ENCODE measurements around the gene ABCC9. TPM values are rescaled to one million over a fixed set of nuclear protein-coding genes. Genes with fewer than 3 reads are reported as not detected.

ABCC9 gene
- total RNA-seq, 1 donor from 2014 or later: 24.6 TPM

- TF ChIP-seq CTCF (IDR thresholded peaks at IDR 0.05): no peak
- no peak for TF ChIP-seq POLR2A (IDR thresholded peaks at IDR 0.05)
- no peak for TF ChIP-seq POLR2AphosphoS5 (IDR thresholded peaks at IDR 0.05; ENCODE audit: insufficient read depth in 1 of 2, low read depth in 1 of 2)
- Histone ChIP-seq H3K27ac (no peak overlapping the region), H3K4me1 (no peaks in the 10 kb centered on the region), H3K4me3 (no peak overlapping the region), H3K27me3 (no peaks in the 10 kb centered on the region), H3K36me3 (no peaks in the 10 kb centered on the region), H3K9me3 (no peaks in the 10 kb centered on the region)
- DNase-seq (ENCODE audit: extremely low spot score in 2 of 2): no peak
- intact Hi-C loops (cut with DNase I): no loop called here
These were observed 91.3 kb downstream of the ABCC9 start for GRCh38 chr12:21849878-21850277.

GRCh38 chr12:21848192-21848591 lies 93.0 kb downstream of the ABCC9 start:
- no peak for TF ChIP-seq POLR2AphosphoS5 (IDR thresholded peaks at IDR 0.05; ENCODE audit: insufficient read depth in 1 of 2, low read depth in 1 of 2)
- no peak for TF ChIP-seq POLR2A (IDR thresholded peaks at IDR 0.05)
- no peak for TF ChIP-seq CTCF (IDR thresholded peaks at IDR 0.05)
- DNase-seq (ENCODE audit: extremely low spot score in 2 of 2): no peak
- intact Hi-C loops (cut with DNase I): no loop called here
- no peaks in the 10 kb centered on the region for H3K36me3 ChIP-seq
- no peak overlapping the region for H3K27ac ChIP-seq
- no peak overlapping the region for H3K4me3 ChIP-seq
- no peaks in the 10 kb centered on the region for H3K4me1 ChIP-seq
- no peaks in the 10 kb centered on the region for H3K27me3 ChIP-seq
- no peaks in the 10 kb centered on the region for H3K9me3 ChIP-seq

GRCh38 chr12:21843795-21844194 lies 97.4 kb downstream of the ABCC9 start:
- no peak overlapping the region for H3K4me3 ChIP-seq
- no peak for DNase-seq (ENCODE audit: extremely low spot score in 2 of 2)
- no peak for TF ChIP-seq CTCF (IDR thresholded peaks at IDR 0.05)
- no peak for TF ChIP-seq POLR2A (IDR thresholded peaks at IDR 0.05)
- TF ChIP-seq POLR2AphosphoS5 (IDR thresholded peaks at IDR 0.05; ENCODE audit: insufficient read depth in 1 of 2, low read depth in 1 of 2): no peak
- no peaks in the 10 kb centered on the region for H3K4me1 ChIP-seq
- no peaks in the 10 kb centered on the region for H3K9me3 ChIP-seq
- no peak overlapping the region for H3K27ac ChIP-seq
- H3K27me3 ChIP-seq: no peaks in the 10 kb centered on the region
- peaks cover 0 to 3% of the 10 kb centered on the region in 2 donors for H3K36me3 ChIP-seq
- intact Hi-C loops (cut with DNase I): no loop called here

- Histone ChIP-seq H3K27ac (no peak overlapping the region), H3K4me3 (no peak overlapping the region), H3K9me3 (no peaks in the 10 kb centered on the region), H3K4me1 (no peaks in the 10 kb centered on the region), H3K27me3 (no peaks in the 10 kb centered on the region), H3K36me3 (peaks cover 0 to 3% of the 10 kb centered on the region in 2 donors)
- intact Hi-C loops (cut with DNase I): loop anchor here (10.0 kb wide), 1 partner anchor 65 kb away; the partner anchor contains the start of gene KCNJ8
- no peak for DNase-seq (ENCODE audit: extremely low spot score in 2 of 2)
- no peak for TF ChIP-seq CTCF (IDR thresholded peaks at IDR 0.05)
- TF ChIP-seq POLR2AphosphoS5 (IDR thresholded peaks at IDR 0.05; ENCODE audit: insufficient read depth in 1 of 2, low read depth in 1 of 2): no peak
- TF ChIP-seq POLR2A (IDR thresholded peaks at IDR 0.05): no peak
These were observed 101.5 kb downstream of the ABCC9 start for GRCh38 chr12:21839776-21840175.

GRCh38 chr12:21837847-21838246 lies 103.4 kb downstream of the ABCC9 start:
- Histone ChIP-seq H3K4me3 (no peak overlapping the region), H3K27me3 (no peaks in the 10 kb centered on the region), H3K36me3 (peaks cover 0 to 3% of the 10 kb centered on the region in 2 donors), H3K27ac (no peak overlapping the region), H3K4me1 (no peaks in the 10 kb centered on the region), H3K9me3 (no peaks in the 10 kb centered on the region)
- no peak for DNase-seq (ENCODE audit: extremely low spot score in 2 of 2)
- TF ChIP-seq POLR2A (IDR thresholded peaks at IDR 0.05): no peak
- TF ChIP-seq CTCF (IDR thresholded peaks at IDR 0.05): no peak
- TF ChIP-seq POLR2AphosphoS5 (IDR thresholded peaks at IDR 0.05; ENCODE audit: insufficient read depth in 1 of 2, low read depth in 1 of 2): no peak
- intact Hi-C loops (cut with DNase I): loop anchor here (10.0 kb wide), 1 partner anchor 63 kb away; the partner anchor contains the start of gene KCNJ8
